CD4-positive, alpha-beta memory T cell (primary cell): ENCODE measurements around the gene CCDC51. TPM values are rescaled to one million over a fixed set of nuclear protein-coding genes. Genes with fewer than 3 reads are reported as not detected.

ENCODE experiments used
- CTCF ChIA-PET: fragments of 350-600 bp; sonication (Branson Sonifier 250); formaldehyde crosslinking; loops from one replicate; lab custom pipeline; 2021; ENCODE audit warnings: inconsistent platforms; ENCODE audit not compliant: partially characterized antibody; lab: Charles Lee
- POLR2A ChIA-PET: fragments of 350-600 bp; sonication (Branson Sonifier 250); formaldehyde crosslinking; loops from one replicate; lab custom pipeline; 2021; ENCODE audit not compliant: partially characterized antibody; lab: Charles Lee
- DNase-seq, 5 donors: peaks; one replicate each; pipeline versions ENCODE4 v3.0.0 to v3.0.0-alpha.2; 2020 to 2022; ENCODE audit warnings: mixed read lengths in 1 of 5
- H3K27ac ChIP-seq: one replicate; pipeline ENCODE4 v1.7.0; 2013; ENCODE audit warnings: low read depth, low read length
- H3K27me3 ChIP-seq: 2 replicates; pipeline ENCODE4 v1.7.0; 2013; ENCODE audit warnings: mild to moderate bottlenecking, low read length, moderate library complexity; ENCODE audit not compliant: insufficient read depth
- H3K36me3 ChIP-seq: 2 replicates; pipeline ENCODE4 v1.7.0; 2013; ENCODE audit warnings: mild to moderate bottlenecking, low read length, moderate library complexity; ENCODE audit not compliant: insufficient read depth
- H3K4me1 ChIP-seq: 2 replicates; pipeline ENCODE4 v1.7.0; 2013; ENCODE audit warnings: mild to moderate bottlenecking, low read length, moderate library complexity; ENCODE audit not compliant: insufficient read depth
- H3K4me3 ChIP-seq, 2 donors: one replicate each; pipeline ENCODE4 v1.7.0; 2013; ENCODE audit warnings: low read length in 2 of 2, mild to moderate bottlenecking in 1 of 2
- H3K9me3 ChIP-seq, 2 donors: one replicate each; pipeline ENCODE4 v1.7.0; 2013; ENCODE audit warnings: low read length in 2 of 2, control low read depth in 1 of 2; ENCODE audit not compliant: control insufficient read depth in 1 of 2
- H3K27ac Mint-ChIP-seq, 7 donors: one replicate each; pipeline ENCODE4 v1.8.0; 2020 to 2021; ENCODE audit warnings: mixed read lengths in 7 of 7, mild to moderate bottlenecking in 6 of 7, inconsistent platforms in 3 of 7, moderate library complexity in 3 of 7
- H3K27me3 Mint-ChIP-seq, 2 donors: one replicate each; pipeline ENCODE4 v1.8.0; 2020 to 2021; ENCODE audit warnings: mixed read lengths in 2 of 2
- H3K36me3 Mint-ChIP-seq, 2 donors: one replicate each; pipeline ENCODE4 v1.8.0; 2020 to 2021; ENCODE audit warnings: mixed read lengths in 2 of 2, inconsistent platforms in 1 of 2, mild to moderate bottlenecking in 1 of 2
- H3K4me1 Mint-ChIP-seq, 4 donors: one replicate each; pipeline ENCODE4 v1.8.0; 2020 to 2021; ENCODE audit warnings: mixed read lengths in 4 of 4, mild to moderate bottlenecking in 1 of 4
- H3K4me3 Mint-ChIP-seq, 8 donors: one replicate each; pipeline ENCODE4 v1.8.0; 2020 to 2021; ENCODE audit warnings: mixed read lengths in 8 of 8, mild to moderate bottlenecking in 7 of 8, moderate library complexity in 6 of 8, inconsistent platforms in 3 of 8
- H3K9me3 Mint-ChIP-seq, 8 donors: one replicate each; pipeline ENCODE4 v1.8.0; 2020 to 2021; ENCODE audit warnings: mixed read lengths in 8 of 8, mild to moderate bottlenecking in 5 of 8, inconsistent platforms in 3 of 8, moderate library complexity in 1 of 8
- intact Hi-C: fragments of 100-400 bp; cut with micrococcal nuclease; formaldehyde crosslinking; loops from one replicate; pipeline ENCODE4 v1.15.1; 2023
- polyA plus RNA-seq, 2 donors: library from polyadenylated mRNA; unstranded; fragments of 300-500 nt; fragmentation: Illumina TruSeq; gene quantifications; one replicate each; pipeline ENCODE4 v1.2.3, GENCODE V29; 2021
- total RNA-seq, 2 experiments: library from RNA; stranded (reverse); gene quantifications; one replicate each; pipeline ENCODE4 v1.2.3, GENCODE V29; 2021

Gene CCDC51
- total and polyA plus RNA-seq, 4 experiments from 2014 or later = 5.1 to 13.3 (median 6.0) TPM

GRCh38 chr3:48400824-48401433, 39.0 kb downstream of the CCDC51 start:
- DNase-seq = peak; percentile 67 to 77 (median 72)
- no peak overlapping the region for H3K27ac ChIP-seq
- H3K4me3 ChIP-seq = no peak overlapping the region
- peak overlapping the region in 2 of 7 donors; percentile 3 to 8 for H3K27ac Mint-ChIP-seq
- peaks cover 0 to 2% (median 0%) of the 10 kb centered on the region in 4 donors for H3K4me1 Mint-ChIP-seq
- no peaks in the 10 kb centered on the region for H3K27me3 ChIP-seq
- ChIA-PET POLR2A (interaction anchor here (1.1 to 2.2 kb wide), 7 partner anchors 33 to 209 kb away, joined by 3 to 15 read pairs (median 11); partner anchors contain the start of genes CCDC51, PFKFB4, TMA7 and UQCRC1), CTCF (interaction anchor here (0.6 to 13.7 kb wide), 64 partner anchors 8 to 651 kb away, joined by 3 to 381 read pairs (median 5); partner anchors contain the start of genes ATRIP, CCDC51, NME6 and PFKFB4)
- peaks cover under 1 to 2% of the 10 kb centered on the region in 2 donors for H3K27me3 Mint-ChIP-seq
- intact Hi-C loops = loop anchor here (1.0 to 2.0 kb wide), 7 partner anchors 35 to 340 kb away; partner anchors contain the start of gene UQCRC1
- H3K36me3 ChIP-seq = no peaks in the 10 kb centered on the region
- no peaks in the 10 kb centered on the region for H3K4me1 ChIP-seq
- no peak overlapping the region for H3K4me3 Mint-ChIP-seq
- no peaks in the 10 kb centered on the region for H3K9me3 Mint-ChIP-seq
- no peaks in the 10 kb centered on the region for H3K36me3 Mint-ChIP-seq
- no peaks in the 10 kb centered on the region for H3K9me3 ChIP-seq

- no peak overlapping the region for H3K27ac Mint-ChIP-seq
- Histone ChIP-seq H3K4me1 (no peaks in the 10 kb centered on the region), H3K36me3 (no peaks in the 10 kb centered on the region), H3K9me3 (no peaks in the 10 kb centered on the region), H3K27me3 (no peaks in the 10 kb centered on the region), H3K27ac (no peak overlapping the region), H3K4me3 (no peak overlapping the region)
- POLR2A ChIA-PET = interaction anchor here (2.0 to 2.2 kb wide), 2 partner anchors 36 to 158 kb away, joined by 12 to 15 read pairs; partner anchors contain the start of gene PFKFB4
- intact Hi-C loops = loop anchor here (2.0 kb wide), 1 partner anchor 341 kb away; no protein-coding TSS in a partner anchor
- H3K36me3 Mint-ChIP-seq = no peaks in the 10 kb centered on the region
- H3K4me3 Mint-ChIP-seq = no peak overlapping the region
- H3K4me1 Mint-ChIP-seq = peaks cover 0 to 2% (median 0%) of the 10 kb centered on the region in 4 donors
- CTCF ChIA-PET = interaction anchor here (0.6 to 13.7 kb wide), 27 partner anchors 8 to 374 kb away, joined by 3 to 381 read pairs (median 6); partner anchors contain the start of genes ATRIP, CCDC51, NME6 and PFKFB4
- H3K27me3 Mint-ChIP-seq = peaks cover 4 to 6% of the 10 kb centered on the region in 2 donors
- H3K9me3 Mint-ChIP-seq = no peaks in the 10 kb centered on the region
- no peak for DNase-seq
Observed at GRCh38 chr3:48399387-48400172, 40.3 kb downstream of the CCDC51 start.

- no peak overlapping the region for H3K4me3 ChIP-seq
- ChIA-PET POLR2A (no interaction called here), CTCF (interaction anchor here (1.0 to 13.7 kb wide), 5 partner anchors 34 to 236 kb away, joined by 3 to 381 read pairs (median 155); partner anchors contain the start of genes CCDC51, PFKFB4, PLXNB1 and SLC26A6)
- no peaks in the 10 kb centered on the region for H3K27me3 ChIP-seq
- no peak overlapping the region for H3K4me3 Mint-ChIP-seq
- no peaks in the 10 kb centered on the region for H3K9me3 Mint-ChIP-seq
- DNase-seq = no peak
- H3K27ac ChIP-seq = no peak overlapping the region
- no peaks in the 10 kb centered on the region for H3K36me3 ChIP-seq
- H3K4me1 ChIP-seq = no peaks in the 10 kb centered on the region
- intact Hi-C loops = no loop called here
- no peak overlapping the region for H3K27ac Mint-ChIP-seq
- no peaks in the 10 kb centered on the region for H3K36me3 Mint-ChIP-seq
- H3K27me3 Mint-ChIP-seq = peaks cover 6 to 7% of the 10 kb centered on the region in 2 donors
- peaks cover 0 to 2% (median 0%) of the 10 kb centered on the region in 4 donors for H3K4me1 Mint-ChIP-seq
- no peaks in the 10 kb centered on the region for H3K9me3 ChIP-seq
Observed at GRCh38 chr3:48398701-48399386, 41.1 kb downstream of the CCDC51 start.

- POLR2A ChIA-PET = no interaction called here
- DNase-seq = no peak
Observed at GRCh38 chr3:48397767-48398681, 41.9 kb downstream of the CCDC51 start.

DNA sequence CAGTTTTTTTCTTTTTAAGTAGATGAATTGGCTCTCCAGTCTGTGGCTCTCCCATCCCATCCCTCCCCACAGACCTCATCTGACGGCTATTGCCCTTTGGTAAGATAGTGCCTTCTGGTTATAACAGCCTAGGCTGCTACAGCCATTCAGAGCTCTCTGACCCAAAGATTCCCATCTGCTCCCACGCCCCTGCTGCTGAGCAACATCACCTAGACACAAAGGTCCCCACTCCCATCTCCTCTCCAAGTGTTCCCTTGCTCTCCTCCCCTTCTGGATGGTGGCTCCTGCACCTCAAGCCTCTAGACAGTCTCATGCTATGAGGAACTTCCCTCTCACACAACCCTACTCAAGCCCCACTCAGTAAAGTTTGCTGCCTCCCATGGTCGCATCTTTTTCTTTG, 44.2 kb downstream of the CCDC51 start:
- Histone ChIP-seq H3K36me3 (no peaks in the 10 kb centered on the region), H3K27me3 (no peaks in the 10 kb centered on the region), H3K9me3 (no peaks in the 10 kb centered on the region), H3K4me3 (no peak overlapping the region), H3K4me1 (no peaks in the 10 kb centered on the region), H3K27ac (no peak overlapping the region)
- ChIA-PET POLR2A (no interaction called here), CTCF (interaction anchor here (1.4 to 5.4 kb wide), 3 partner anchors 10 to 154 kb away, joined by 4 to 24 read pairs (median 4); no protein-coding TSS in a partner anchor)
- Mint-ChIP-seq H3K4me1 (no peaks in the 10 kb centered on the region), H3K27me3 (peaks cover 12 to 17% of the 10 kb centered on the region in 2 donors), H3K9me3 (no peaks in the 10 kb centered on the region), H3K36me3 (no peaks in the 10 kb centered on the region), H3K4me3 (no peak overlapping the region), H3K27ac (no peak overlapping the region)
- DNase-seq = no peak
- intact Hi-C loops = no loop called here

More at GRCh38 chr3:48397767-48398681, 41.9 kb downstream of the CCDC51 start:
- H3K36me3 ChIP-seq = no peaks in the 10 kb centered on the region
- Mint-ChIP-seq H3K4me3 (no peak overlapping the region), H3K36me3 (no peaks in the 10 kb centered on the region), H3K27ac (peak overlapping the region in 1 of 7 donors; percentile 52), H3K4me1 (peaks cover 0 to 2% (median 0%) of the 10 kb centered on the region in 4 donors), H3K9me3 (no peaks in the 10 kb centered on the region), H3K27me3 (peaks cover 6 to 10% of the 10 kb centered on the region in 2 donors)
- H3K27me3 ChIP-seq = no peaks in the 10 kb centered on the region
- CTCF ChIA-PET = interaction anchor here (3.7 to 13.7 kb wide), 4 partner anchors 35 to 155 kb away, joined by 30 to 381 read pairs (median 242); partner anchors contain the start of genes CCDC51, PFKFB4, PLXNB1 and TMA7
- H3K4me1 ChIP-seq = no peaks in the 10 kb centered on the region
- no peak overlapping the region for H3K27ac ChIP-seq
- H3K4me3 ChIP-seq = no peak overlapping the region
- no peaks in the 10 kb centered on the region for H3K9me3 ChIP-seq
- intact Hi-C loops = no loop called here

- Mint-ChIP-seq H3K4me1 (no peaks in the 10 kb centered on the region), H3K27ac (no peak overlapping the region), H3K27me3 (peaks cover 11 to 24% of the 10 kb centered on the region in 2 donors), H3K36me3 (no peaks in the 10 kb centered on the region), H3K4me3 (no peak overlapping the region), H3K9me3 (no peaks in the 10 kb centered on the region)
- intact Hi-C loops = no loop called here
- Histone ChIP-seq H3K4me3 (no peak overlapping the region), H3K27me3 (no peaks in the 10 kb centered on the region), H3K27ac (no peak overlapping the region), H3K4me1 (no peaks in the 10 kb centered on the region), H3K9me3 (no peaks in the 10 kb centered on the region), H3K36me3 (no peaks in the 10 kb centered on the region)
- ChIA-PET POLR2A (no interaction called here), CTCF (interaction anchor here (5.4 kb wide), 1 partner anchor 41 kb away, joined by 24 read pairs; no protein-coding TSS in a partner anchor)
- DNase-seq = no peak
Observed at GRCh38 chr3:48394391-48394790, 45.5 kb downstream of the CCDC51 start.
